GM23338 (cell line): ENCODE results near the gene CRACR2A. TPM values are rescaled to one million over a fixed set of nuclear protein-coding genes. Genes with fewer than 3 reads are reported as not detected.

Experiments
- ATAC-seq: fragments of 200-7000 bp; cut with Tn5 transposase; 3 replicates; pipeline ENCODE4 v1.9.1; 2020
- DNase-seq: peaks from one replicate; pipeline ENCODE4 v3.0.0-alpha.2; 2015; ENCODE audit warnings: low spot score
- H2AFZ ChIP-seq: fragments of 200-600 bp; sonication (generic); 2 replicates; pipeline ENCODE4 v1.8.0; 2016; ENCODE audit warnings: antibody characterized with exemption, mild to moderate bottlenecking, moderate library complexity
- H3F3A ChIP-seq: fragments of 200-600 bp; sonication (generic); replicated peaks from 2 replicates; pipeline ENCODE4 v1.8.0; 2017; ENCODE audit warnings: antibody characterized with exemption, mixed run types, low read depth
- H3K27ac ChIP-seq: fragments of 200-600 bp; sonication (generic); 2 replicates; pipeline ENCODE4 v1.6.1; 2016; ENCODE audit warnings: low read depth
- H3K27me3 ChIP-seq: fragments of 200-600 bp; sonication (generic); 2 replicates; pipeline ENCODE4 v1.8.0; 2016; ENCODE audit warnings: mild to moderate bottlenecking, mixed run types, moderate library complexity; ENCODE audit not compliant: insufficient read depth
- H3K36me3 ChIP-seq: fragments of 200-600 bp; sonication (generic); 2 replicates; pipeline ENCODE4 v1.8.0; 2016; ENCODE audit warnings: mild to moderate bottlenecking; ENCODE audit not compliant: insufficient read depth
- H3K4me1 ChIP-seq: fragments of 200-600 bp; sonication (generic); 2 replicates; pipeline ENCODE4 v1.8.0; 2016; ENCODE audit warnings: mild to moderate bottlenecking, moderate library complexity; ENCODE audit not compliant: insufficient read depth
- H3K4me2 ChIP-seq: fragments of 200-600 bp; sonication (generic); 2 replicates; pipeline ENCODE4 v1.7.1; 2017; ENCODE audit warnings: mixed run types
- H3K4me3 ChIP-seq: fragments of 200-600 bp; sonication (generic); 2 replicates; pipeline ENCODE4 v1.6.1; 2016; ENCODE audit warnings: mixed run types
- H3K79me2 ChIP-seq: fragments of 200-600 bp; sonication (generic); replicated peaks from 2 replicates; pipeline ENCODE4 v1.8.0; 2017; ENCODE audit warnings: mild to moderate bottlenecking; ENCODE audit not compliant: insufficient read depth
- H3K9me2 ChIP-seq: fragments of 200-600 bp; sonication (generic); 2 replicates; pipeline ENCODE4 v1.8.0; 2017; ENCODE audit not compliant: insufficient read depth
- H4K20me1 ChIP-seq: fragments of 200-600 bp; sonication (generic); replicated peaks from 2 replicates; pipeline ENCODE4 v1.8.0; 2017; ENCODE audit warnings: mild to moderate bottlenecking; ENCODE audit not compliant: insufficient read depth
- H3K27ac Mint-ChIP-seq: 2 replicates; pipeline ENCODE4 v1.8.0; 2020; ENCODE audit warnings: inconsistent platforms, mild to moderate bottlenecking, moderate library complexity, mixed read lengths
- H3K27me3 Mint-ChIP-seq: 3 replicates; pipeline ENCODE4 v1.8.0; 2022; ENCODE audit warnings: low read depth, mild to moderate bottlenecking, moderate library complexity, mixed read lengths, inconsistent platforms; ENCODE audit not compliant: insufficient read depth, poor library complexity
- H3K36me3 Mint-ChIP-seq: 3 replicates; pipeline ENCODE4 v1.8.0; 2021; ENCODE audit warnings: low read depth, mild to moderate bottlenecking, inconsistent platforms, moderate library complexity, mixed read lengths
- H3K4me1 Mint-ChIP-seq: 3 replicates; pipeline ENCODE4 v1.8.0; 2020; ENCODE audit warnings: mild to moderate bottlenecking, inconsistent platforms, mixed read lengths
- H3K4me3 Mint-ChIP-seq: 3 replicates; pipeline ENCODE4 v1.8.0; 2021; ENCODE audit warnings: moderate library complexity, mild to moderate bottlenecking, inconsistent platforms, mixed read lengths
- H3K9me3 Mint-ChIP-seq: 3 replicates; pipeline ENCODE4 v1.8.0; 2020; ENCODE audit warnings: moderate library complexity, mild to moderate bottlenecking, inconsistent platforms, mixed read lengths
- CREB1 ChIP-seq: fragments of 250-450 bp; sonication (Bioruptor Pico); IDR thresholded peaks from 2 replicates; pipeline ENCODE4 v1.5.0; 2020; ENCODE audit warnings: low read depth, mild to moderate bottlenecking, moderate library complexity
- ETS1 ChIP-seq: IDR thresholded peaks from 2 replicates; pipeline ENCODE4 v1.6.1; 2016; ENCODE audit warnings: antibody characterized with exemption
- EZH2 ChIP-seq: fragments of 200-600 bp; sonication (generic); IDR thresholded peaks from one replicate; pipeline ENCODE4 v1.8.0; 2017; ENCODE audit warnings: antibody characterized with exemption, mild to moderate bottlenecking, low read depth; ENCODE audit not compliant: unreplicated experiment
- EZH2phosphoT487 ChIP-seq: fragments of 200-600 bp; sonication (generic); IDR thresholded peaks from one replicate; pipeline ENCODE4 v1.8.1; 2018; ENCODE audit warnings: antibody characterized with exemption; ENCODE audit not compliant: unreplicated experiment
- JUNB ChIP-seq: IDR thresholded peaks from one replicate; pipeline ENCODE4 v1.6.1; 2016; ENCODE audit warnings: antibody characterized with exemption; ENCODE audit not compliant: unreplicated experiment
- NANOG ChIP-seq: IDR thresholded peaks from 2 replicates; pipeline ENCODE4 v1.6.1; 2016; ENCODE audit warnings: antibody characterized with exemption, borderline replicate concordance
- ZNF331 ChIP-seq: fragments of 250-450 bp; sonication (Bioruptor Pico); IDR thresholded peaks from 2 replicates; pipeline ENCODE4 v1.5.0; 2020; ENCODE audit warnings: low read depth, mild to moderate bottlenecking, moderate library complexity
- ZNF462 ChIP-seq: fragments of 250-450 bp; sonication (Bioruptor Pico); IDR thresholded peaks from 2 replicates; pipeline ENCODE4 v1.5.0; 2020; ENCODE audit warnings: mild to moderate bottlenecking, moderate library complexity
- polyA plus RNA-seq: library from polyadenylated mRNA; unstranded; fragments of >200 nt; fragmentation: Nextera tagmentation; extraction: Ambion mirVana; gene quantifications from 2 replicates; pipeline ENCODE4 v1.2.1, GENCODE V29; 2016
- total RNA-seq: library from RNA; depleted of rRNA; stranded (reverse); fragments of >200 nt; shearing (Covaris generic); gene quantifications from 2 replicates; pipeline ENCODE4 v1.2.3, GENCODE V29; 2014

CRACR2A gene
- total and polyA plus RNA-seq, 2 experiments from 2014 or later = 1.5 to 3.0 TPM

GRCh38 chr12:3606128-3606527 lies 146.8 kb downstream of the CRACR2A start:
- H3K4me3 Mint-ChIP-seq = peak overlapping the region; percentile 66; the same call in 2 of the 3 replicates
- ATAC-seq = no peak
- peak overlapping the region; percentile 73 for H3K4me2 ChIP-seq
- peaks cover 38% of the 10 kb centered on the region for H3K4me1 ChIP-seq
- H3K27me3 ChIP-seq = peaks cover 10% of the 10 kb centered on the region; the same call in 1 of the 2 replicates
- no peak overlapping the region for H3K27ac Mint-ChIP-seq
- no peaks in the 10 kb centered on the region for H3K9me3 Mint-ChIP-seq
- no peaks in the 10 kb centered on the region for H3K9me2 ChIP-seq
- no peaks in the 10 kb centered on the region; the same call in 1 of the 2 replicates for H4K20me1 ChIP-seq
- 0 out of 2 replicates have a peak, but pooled peaks cover 4% of the 10 kb centered on the region for H3F3A ChIP-seq
- TF ChIP-seq ZNF331 (CRISPR knock-in tag) (no peak), JUNB (no peak), ZNF462 (CRISPR knock-in tag) (no peak), CREB1 (CRISPR knock-in tag) (no peak), NANOG (no peak), EZH2 (no peak)
- H3K27ac ChIP-seq = no peak overlapping the region
- H3K36me3 Mint-ChIP-seq = no peaks in the 10 kb centered on the region
- H2AFZ ChIP-seq = peak overlapping the region; percentile 87; the same call in 1 of the 2 replicates
- no peaks in the 10 kb centered on the region for H3K36me3 ChIP-seq
- H3K4me1 Mint-ChIP-seq = peaks cover 61% of the 10 kb centered on the region
- no peak for DNase-seq
- H3K27me3 Mint-ChIP-seq = peaks cover 27% of the 10 kb centered on the region
- peak overlapping the region; percentile 50; the same call in 1 of the 2 replicates for H3K4me3 ChIP-seq
- no peaks in the 10 kb centered on the region for H3K79me2 ChIP-seq

GRCh38 chr12:3605692-3606091 lies 147.2 kb downstream of the CRACR2A start:
- H3K27ac ChIP-seq = no peak overlapping the region
- peak overlapping the region; percentile 66 for H3K4me3 Mint-ChIP-seq
- H3K79me2 ChIP-seq = no peaks in the 10 kb centered on the region
- no peaks in the 10 kb centered on the region for H3K9me2 ChIP-seq
- H2AFZ ChIP-seq = peak overlapping the region; percentile 87
- no peak for ATAC-seq
- H3K4me2 ChIP-seq = peak overlapping the region; percentile 73
- peaks cover 38% of the 10 kb centered on the region for H3K4me1 ChIP-seq
- no peak overlapping the region for H3K27ac Mint-ChIP-seq
- no peaks in the 10 kb centered on the region for H3K36me3 Mint-ChIP-seq
- peaks cover 10% of the 10 kb centered on the region; the same call in 1 of the 2 replicates for H3K27me3 ChIP-seq
- no peaks in the 10 kb centered on the region for H3K9me3 Mint-ChIP-seq
- 0 out of 2 replicates have a peak, but pooled peaks cover 4% of the 10 kb centered on the region for H3F3A ChIP-seq
- no peaks in the 10 kb centered on the region; the same call in 1 of the 2 replicates for H4K20me1 ChIP-seq
- no peaks in the 10 kb centered on the region for H3K36me3 ChIP-seq
- peak overlapping the region; percentile 50 for H3K4me3 ChIP-seq
- no peak for DNase-seq
- H3K4me1 Mint-ChIP-seq = peaks cover 66% of the 10 kb centered on the region
- H3K27me3 Mint-ChIP-seq = peaks cover 27% of the 10 kb centered on the region
- no peak for TF ChIP-seq ETS1
- no peak for TF ChIP-seq EZH2phosphoT487
